GM18867 (cell line): Measurements from ENCODE around the gene MEF2C.

Source experiments
- ATAC-seq: cut with Tn5 transposase; IDR thresholded peaks from one replicate; pipeline ENCODE4 v1.9.1; 2021; ENCODE audit warnings: mild to moderate bottlenecking, moderate library complexity; ENCODE audit not compliant: unreplicated experiment

The MEF2C gene

DNA sequence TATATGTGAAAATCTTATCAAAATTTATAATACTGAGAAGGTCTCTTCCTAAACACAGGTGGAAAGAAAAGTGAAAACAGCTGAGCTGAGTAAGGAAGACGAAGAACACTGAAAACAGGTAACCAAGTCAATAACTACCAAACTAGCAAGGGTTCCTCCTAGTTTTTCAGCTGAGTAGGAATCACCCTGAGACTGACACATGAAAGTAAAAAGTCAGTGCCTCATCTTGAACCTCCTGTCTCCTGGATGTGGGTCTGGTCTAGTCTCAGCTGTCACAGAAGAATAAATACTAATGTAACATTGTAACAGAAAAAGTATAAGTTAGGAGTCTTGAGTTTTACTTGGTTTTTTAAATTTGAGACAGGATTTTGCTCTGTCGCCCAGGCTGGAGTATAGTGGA, 121.0 kb downstream of the MEF2C start:
- peak; percentile 37 for ATAC-seq

DNA sequence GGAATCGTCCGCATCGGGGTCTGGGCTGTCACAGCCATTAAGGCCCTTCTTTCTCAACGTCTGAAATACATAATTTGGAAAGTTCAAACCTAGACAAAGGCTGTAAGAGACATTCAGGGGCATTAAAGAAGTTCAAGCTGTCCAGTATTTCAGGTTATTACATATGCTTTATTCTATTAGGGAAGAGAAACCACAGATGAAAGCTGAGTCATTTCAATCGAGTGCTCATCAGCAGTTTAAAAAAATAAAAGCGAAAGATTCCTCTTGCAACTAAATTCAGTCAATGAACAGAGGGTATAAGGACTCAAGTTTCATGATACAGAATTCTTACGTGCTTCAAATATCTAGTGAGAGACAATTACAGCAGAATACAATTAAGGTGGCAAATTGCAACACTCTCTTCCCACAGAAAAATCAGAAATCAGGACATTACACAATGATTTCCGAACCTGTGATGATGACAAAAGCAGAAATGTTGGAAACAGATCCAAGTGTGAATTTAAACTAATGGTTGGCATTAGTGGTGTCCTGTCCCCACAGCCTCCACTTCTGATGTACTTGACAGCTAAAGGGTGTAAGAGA, 121.6 kb downstream of the MEF2C start:
- ATAC-seq = peak; percentile 56

DNA sequence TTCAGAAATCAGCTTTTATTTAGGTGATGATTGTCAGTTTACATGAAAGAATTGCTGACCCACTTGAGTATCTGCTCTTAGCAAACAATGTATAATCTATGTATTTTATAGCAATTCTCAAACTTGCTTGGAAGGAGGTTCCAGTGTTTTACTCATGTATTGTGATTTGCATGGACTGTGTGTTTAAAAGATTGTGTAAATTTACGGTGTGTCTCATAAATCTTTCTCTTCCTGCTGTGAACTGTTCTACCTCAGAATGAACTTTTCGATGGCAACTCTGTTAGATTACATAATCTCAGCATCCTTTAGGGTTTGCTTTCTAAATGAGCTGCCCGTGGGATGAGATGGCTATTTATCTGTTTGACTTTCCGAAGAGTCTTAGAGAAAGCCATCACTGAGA, 122.5 kb downstream of the MEF2C start:
- no peak for ATAC-seq

DNA sequence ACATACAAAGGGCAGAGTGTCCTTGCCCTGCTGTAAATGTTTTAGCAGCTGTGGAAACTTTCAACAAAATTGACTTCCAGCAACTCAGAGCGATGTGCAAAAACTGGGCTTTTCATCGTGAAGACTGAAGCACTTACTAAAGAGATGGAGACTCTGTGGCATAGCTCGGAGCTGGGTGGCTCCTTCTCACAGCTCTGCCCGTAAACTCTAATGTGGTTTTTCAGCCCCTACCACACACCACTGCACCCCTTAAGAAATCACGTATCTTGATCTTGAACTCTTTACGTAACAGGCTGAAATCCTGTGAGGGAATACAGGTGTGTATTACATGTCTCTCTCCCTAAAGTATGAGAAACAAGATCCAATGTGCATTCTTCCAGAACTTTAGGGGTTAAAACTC, 124.4 kb downstream of the MEF2C start:
- ATAC-seq = no peak

DNA sequence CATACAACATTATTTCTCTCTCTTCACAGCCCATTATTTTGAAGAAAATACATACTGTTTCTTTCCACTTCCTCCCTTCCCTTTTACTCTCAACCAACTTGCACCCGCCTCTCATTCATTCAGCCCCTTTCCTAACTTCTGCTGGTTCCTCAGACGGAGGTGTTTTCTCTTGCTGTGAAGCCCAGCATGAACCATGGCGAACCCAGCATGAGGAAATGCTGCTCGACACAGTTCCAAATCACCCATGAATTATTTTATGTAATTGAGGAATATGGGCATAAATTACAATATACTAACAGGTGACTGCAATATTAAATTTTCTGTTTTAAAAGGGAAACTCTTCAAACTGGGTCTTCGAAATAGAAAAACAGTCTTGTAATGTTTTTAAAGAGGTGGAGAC, 124.8 kb downstream of the MEF2C start:
- ATAC-seq = no peak

DNA sequence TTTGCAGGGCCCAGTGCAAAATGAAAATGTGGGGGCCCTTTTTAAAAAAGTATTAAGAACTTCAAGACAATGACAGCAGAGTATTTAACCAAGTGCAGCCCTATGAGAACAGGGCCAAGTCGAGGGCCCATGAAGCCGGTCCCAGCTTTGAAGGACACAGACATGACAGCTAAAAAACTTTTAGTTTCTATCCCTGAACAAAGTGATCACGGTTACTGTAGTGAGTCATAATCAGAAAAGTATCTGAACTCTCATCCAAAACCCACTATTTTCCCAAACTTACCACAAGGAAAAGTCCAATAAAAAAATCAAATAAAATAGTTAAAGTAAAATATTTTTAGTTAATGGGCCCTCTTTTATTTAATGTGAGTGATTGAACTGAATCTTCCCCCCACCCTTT, 126.0 kb downstream of the MEF2C start:
- peak; percentile 45 for ATAC-seq

DNA sequence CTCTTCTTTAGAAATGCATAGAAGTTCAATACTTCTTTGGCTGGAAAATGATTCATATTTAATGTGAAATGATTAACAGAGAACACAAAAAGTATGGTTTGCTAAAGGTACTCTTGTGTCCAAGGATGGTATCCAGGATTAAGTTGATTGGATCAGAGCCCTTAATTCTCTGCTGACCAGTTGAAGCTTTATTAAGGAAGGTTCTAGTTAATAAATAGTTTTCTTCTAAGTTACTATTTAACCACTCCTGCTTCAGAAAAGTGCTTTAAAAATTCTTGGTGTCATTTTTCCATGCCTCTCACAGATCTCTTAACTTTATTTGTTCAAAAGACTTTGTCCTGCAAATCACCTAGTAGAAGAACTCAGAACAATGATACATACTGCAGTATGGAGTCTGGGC, 134.3 kb downstream of the MEF2C start:
- ATAC-seq = no peak

DNA sequence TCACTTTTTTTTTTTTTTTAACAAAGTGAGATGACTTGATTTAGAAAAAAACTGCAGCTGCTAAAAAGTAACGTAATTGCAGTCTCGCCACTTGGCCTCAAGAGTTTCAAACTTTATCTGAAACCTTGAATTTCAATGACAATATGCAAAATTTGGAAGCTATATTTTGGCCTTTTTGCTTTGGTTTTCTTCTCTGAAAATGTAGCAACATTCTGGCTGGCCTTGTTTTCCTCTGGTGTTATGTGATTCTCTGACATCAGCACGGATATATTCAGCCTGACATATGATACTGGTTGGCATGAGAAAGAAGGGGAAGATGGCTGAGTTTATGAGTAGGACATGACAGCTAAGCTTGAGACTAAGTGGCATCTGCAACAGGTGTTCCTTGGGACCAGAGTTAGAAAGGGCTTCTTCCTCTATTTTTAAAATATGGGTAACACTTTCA, 136.5 kb downstream of the MEF2C start:
- peak; percentile 90 for ATAC-seq

DNA sequence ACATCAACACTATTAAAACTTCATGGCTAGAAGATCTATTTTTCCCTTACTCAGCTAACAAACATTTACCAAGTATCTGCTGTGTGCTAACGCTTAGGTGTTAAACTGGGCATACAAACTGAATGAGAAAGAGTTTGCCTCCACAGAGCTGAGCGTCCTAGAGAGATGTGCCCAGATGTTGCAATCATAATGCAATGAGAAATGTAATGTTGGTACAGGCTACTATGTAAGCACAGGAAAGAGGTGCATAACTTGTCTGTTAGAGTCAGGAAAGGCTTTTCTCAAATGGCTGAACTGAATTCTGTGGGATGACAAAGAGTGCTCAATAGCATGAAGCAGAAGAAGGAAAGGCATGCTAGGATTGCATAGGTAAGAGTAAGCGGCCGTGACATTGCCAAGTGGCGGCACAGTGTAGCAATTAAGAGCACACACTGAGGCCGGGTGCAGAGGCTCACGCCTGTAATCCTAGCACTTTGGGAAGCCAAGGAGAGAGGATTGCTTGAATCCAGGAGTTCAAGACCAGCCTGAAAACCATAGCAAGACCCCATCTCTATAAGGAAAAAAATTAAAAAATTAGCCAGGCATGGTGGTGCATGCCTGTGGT, 137.8 kb downstream of the MEF2C start:
- no peak for ATAC-seq

DNA sequence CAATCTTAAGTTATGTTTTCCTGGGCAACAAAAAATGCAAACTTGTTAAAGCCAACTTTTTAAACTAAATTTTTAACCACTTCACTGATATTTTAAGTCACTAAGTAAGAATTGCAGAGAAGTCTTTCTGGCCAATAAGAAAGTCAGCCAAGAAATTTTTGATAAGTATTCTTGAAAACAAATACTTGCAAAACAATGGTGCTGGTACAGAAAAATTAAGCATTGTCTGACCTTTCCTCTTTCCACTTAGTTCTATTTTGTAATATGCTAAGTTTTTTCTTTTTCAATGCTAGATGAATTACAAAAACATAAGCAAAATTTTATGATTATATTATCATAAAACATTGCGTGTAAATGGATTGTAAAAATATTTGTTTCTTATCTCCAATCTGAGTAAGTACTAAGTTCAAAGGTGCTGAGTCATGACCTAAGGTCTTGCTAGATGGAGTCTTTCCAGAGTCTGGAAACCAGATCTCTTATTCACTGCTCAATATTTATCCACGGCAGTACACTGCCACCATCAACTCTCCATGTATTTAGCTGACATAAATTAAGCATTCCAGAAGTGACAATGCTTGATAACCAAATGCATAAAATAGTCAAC, 139.7 kb downstream of the MEF2C start:
- no peak for ATAC-seq

DNA sequence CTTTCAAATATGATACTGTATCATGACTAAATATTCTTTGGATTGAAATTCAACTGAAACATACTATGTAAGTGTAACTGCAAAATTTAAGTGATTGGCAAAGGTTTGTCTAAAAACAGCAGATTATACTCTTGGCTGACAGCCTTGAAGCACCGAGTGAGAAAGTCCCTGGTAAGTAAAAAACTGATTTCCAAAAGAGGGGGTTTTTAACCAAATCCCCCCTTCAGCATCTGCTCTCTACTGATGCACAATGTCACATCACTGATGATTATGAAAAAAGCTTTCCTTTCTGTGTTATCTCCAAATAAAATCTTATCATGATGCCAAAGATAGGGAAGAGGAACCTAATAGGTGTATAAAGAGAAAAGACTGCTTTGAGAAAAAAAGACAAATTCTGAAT, 141.0 kb downstream of the MEF2C start:
- ATAC-seq = no peak

DNA sequence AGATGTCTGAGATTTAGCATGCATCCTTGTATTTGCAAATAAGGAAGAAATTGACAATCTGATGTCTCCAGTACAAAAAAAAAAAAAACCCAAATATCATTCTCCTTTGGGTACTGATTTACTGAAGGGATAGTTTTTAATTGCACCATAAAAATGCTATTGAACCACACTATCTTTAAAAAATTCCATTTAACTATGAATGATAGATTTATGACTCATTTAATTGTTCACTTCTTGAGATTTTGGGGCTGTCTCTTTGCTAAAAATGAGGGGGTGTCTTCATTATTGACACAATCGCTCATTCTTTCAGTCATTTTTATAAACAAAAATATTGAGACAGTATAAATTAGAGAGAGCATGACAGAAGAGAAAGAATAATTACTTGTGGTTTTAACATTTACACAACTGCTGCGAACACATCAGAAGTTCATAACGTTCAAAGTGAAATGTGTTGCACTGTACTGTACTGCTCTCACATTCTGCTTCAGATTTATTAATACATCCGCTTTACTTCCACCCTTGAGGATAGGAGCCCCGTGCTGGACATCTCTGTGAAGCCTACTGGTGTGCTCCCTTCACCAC, 142.3 kb downstream of the MEF2C start:
- ATAC-seq = no peak

DNA sequence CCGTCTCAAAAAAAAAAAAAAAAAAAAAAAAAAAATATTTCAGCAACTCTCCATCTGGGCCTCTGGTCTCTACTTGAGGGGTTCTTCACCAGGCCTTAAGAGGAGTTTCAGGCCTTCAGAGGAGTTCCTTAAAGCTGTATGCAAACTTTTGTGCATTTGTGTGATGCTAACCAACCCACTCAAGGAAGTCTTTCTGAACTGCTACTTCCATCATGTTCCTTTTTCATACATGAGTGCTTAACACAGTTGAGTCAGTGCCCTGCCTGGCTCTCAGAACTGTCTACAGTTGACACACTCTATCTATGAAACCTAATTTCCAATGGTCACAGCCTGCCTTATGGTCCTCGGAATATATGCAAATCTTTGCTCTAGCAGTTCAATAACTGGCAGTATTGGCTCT, 146.5 kb downstream of the MEF2C start:
- peak; percentile 40 for ATAC-seq

DNA sequence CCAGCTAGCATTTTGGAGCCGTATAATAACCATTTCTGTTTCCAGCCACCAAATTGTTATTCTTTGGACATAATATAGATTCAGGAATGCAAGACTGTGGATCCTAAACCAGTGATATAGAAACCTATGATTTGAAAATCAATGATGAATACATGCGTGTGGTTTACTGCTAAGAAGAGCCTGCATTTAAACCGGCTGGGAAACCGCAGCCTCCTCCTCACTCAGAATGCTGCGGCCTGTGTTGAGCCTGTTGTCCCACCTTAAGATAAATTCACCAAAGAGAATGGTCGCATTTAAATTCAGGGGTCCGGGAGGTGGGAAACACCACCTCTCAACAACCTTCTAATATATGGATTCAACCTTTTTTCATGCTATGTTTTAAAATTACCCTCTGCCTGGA, 148.0 kb downstream of the MEF2C start:
- ATAC-seq = no peak

DNA sequence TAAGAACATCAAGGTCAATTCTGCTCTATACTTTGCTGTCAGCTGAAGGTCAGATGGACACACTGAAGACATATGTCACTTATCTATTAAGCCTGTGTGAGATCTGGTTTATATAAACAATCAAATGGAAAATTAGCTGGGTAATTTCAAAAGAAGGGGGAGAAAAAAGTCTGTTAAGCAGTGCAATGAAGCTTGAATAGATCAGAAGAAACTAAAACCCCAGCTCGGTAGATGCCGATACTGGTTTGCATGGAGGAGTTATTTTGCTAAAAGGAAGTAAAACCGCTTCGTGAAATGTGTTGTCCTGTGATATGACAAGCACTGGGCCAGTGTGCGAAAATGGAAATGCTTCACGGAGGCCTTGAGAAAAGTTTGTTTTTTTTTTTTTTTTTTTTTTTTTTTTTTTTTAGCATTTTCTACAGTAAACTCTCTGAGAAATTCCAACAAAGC, 148.8 kb downstream of the MEF2C start:
- ATAC-seq = peak; percentile 62

DNA sequence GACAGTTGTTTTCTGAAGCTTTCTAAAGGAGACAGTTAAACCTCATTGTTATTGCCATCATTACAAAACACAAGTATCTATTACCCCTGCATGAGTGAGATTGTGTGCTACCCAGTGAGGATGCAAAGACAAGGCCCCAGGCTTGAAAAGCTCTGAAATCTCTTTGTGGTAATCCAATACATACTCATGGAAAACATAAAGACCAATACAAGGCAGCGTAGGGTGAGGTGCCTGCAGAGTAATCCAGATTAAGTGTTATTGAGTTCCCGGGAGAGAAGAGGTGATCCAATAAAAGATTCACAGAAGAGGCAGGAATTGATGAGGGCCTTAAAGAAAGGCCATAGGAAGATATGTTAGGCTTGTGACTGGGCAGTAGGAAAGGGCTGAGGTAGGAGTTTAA, 150.1 kb downstream of the MEF2C start:
- no peak for ATAC-seq

DNA sequence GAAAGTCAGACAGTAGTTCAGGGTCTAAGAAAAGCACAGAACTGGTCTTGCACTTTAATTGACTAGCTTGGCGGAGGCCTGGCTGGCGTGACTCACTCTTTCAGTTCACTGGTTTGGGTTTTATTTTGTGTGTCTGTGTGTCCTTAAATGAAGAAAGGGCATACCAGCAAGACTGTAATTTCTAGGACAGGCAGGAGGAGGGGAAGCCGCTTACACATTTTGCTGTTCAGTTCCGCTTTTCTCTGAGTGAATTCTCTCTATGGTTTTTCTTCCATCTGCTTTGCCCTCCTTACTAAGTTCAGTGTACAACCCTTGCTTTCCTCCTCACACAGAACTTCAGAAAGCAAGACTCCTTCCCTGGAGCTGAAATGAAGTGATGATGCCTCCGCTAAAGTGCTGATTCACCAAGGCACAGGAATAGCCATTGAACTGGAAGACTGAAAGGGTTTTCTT, 150.8 kb downstream of the MEF2C start:
- ATAC-seq = peak; percentile 55

DNA sequence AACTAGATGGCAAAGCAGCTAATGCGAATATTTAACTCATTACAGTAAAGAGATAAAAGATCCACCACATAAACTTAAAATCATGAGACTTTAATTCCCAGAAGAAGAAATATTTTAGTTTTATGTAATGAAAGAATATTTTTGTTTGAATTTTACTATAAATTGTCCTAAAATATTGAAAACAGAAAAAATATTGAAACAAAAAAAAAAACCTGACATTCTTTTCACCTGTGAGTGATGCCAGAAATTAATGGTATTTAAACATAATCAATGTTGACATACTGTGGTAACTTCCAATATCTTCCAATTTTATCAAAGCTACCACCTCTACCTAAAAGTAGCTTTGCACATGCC, 153.2 kb downstream of the MEF2C start:
- ATAC-seq = no peak

DNA sequence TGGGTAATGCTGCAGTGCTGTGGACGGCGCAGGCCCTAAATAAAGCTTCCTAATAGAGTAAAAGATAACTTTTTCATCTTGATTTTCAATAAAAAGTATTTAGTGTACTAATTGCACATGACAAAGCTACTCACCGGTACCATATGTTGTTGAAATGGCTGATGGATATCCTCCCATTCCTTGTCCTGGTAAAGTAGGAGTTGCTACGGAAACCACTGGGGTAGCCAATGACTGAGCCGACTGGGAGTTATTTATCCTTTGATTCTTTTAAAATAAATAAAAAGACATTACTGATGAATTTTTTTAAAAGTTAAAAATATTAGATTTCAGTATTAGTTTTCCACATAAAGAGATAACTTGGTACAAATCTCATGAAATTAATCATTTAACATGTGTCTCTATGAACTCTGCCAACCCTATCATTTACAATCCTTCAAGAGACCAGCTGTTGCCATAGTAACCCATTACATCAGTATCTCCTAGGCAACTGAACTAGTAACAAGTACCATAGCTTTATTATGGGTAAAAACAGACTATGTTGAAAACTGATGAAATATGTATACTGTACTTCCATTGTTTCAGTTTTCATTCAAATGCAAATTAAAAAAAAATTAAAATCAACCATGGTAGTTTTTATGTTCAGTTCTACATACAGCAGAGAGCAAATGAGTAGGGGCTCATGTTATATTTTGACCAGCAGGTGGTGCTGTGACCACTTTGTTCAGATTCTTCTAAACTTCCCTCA, 153.7 kb downstream of the MEF2C start:
- ATAC-seq = peak; percentile 34

DNA sequence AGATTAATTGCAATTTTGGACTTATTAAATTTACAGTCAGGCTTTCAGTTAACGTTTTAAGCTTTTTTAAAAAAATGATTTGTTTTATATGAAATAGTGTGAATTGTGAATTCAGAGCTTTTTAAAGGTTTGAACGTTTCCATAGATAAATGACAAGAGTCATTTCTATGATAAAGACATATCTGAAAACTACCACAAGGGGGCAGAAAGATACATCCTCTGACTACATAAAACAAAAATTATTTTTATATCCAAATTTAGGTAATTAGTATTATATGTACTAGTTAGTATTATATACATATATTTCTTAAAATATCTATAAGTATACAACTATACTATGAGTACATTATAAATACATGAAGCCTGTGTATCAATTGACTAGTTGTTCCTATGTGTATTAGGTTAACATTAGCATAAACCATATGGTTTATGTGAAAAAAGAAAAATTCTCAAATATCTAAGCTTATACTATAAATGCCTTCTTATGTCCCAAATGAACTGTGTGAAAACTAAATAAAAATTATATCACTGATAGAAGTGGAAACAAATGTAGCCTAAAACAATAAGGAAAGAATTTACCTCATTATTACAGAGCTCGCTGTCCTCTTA, 155.2 kb downstream of the MEF2C start:
- no peak for ATAC-seq

DNA sequence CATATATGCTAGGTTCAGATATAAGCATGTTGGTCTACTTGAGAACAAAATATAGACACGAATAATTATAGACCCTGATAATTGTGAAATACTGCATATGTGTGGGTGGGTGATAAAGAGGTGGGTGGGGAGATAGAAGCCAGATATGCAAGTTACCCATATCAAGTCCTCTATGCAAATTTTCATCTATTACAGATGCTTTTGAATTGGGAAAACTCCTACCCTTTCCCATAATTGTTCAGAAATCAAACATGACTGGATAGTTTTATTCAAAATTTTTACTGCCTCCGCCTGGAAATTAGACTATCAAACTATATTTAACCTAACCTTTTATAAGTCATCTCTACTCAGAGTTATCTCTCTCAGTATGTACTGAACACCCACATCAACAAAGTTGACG, 157.5 kb downstream of the MEF2C start:
- no peak for ATAC-seq
